HUES48 (cell line): ENCODE results near the gene EFEMP1.
A peak's percentile ranks its signal among the peaks of the same experiment; 100 is the strongest.

Experiments
- H3K27ac ChIP-seq: one replicate; pipeline ENCODE4 v1.7.0; 2013; ENCODE audit warnings: low read depth, low read length, inconsistent platforms
- H3K27me3 ChIP-seq: 2 replicates; pipeline ENCODE4 v1.6.1; 2013; ENCODE audit warnings: mild to moderate bottlenecking, low read length; ENCODE audit not compliant: control insufficient read depth, insufficient read depth
- H3K36me3 ChIP-seq: 2 replicates; pipeline ENCODE4 v1.6.1; 2013; ENCODE audit warnings: low read length; ENCODE audit not compliant: control insufficient read depth, insufficient read depth
- H3K4me1 ChIP-seq: 2 replicates; pipeline ENCODE4 v1.6.1; 2013; ENCODE audit warnings: mild to moderate bottlenecking, low read length; ENCODE audit not compliant: control insufficient read depth, insufficient read depth
- H3K4me3 ChIP-seq: 2 replicates; pipeline ENCODE4 v1.5.1; 2013; ENCODE audit warnings: mild to moderate bottlenecking, low read depth, low read length
- H3K9ac ChIP-seq: 2 replicates; pipeline ENCODE4 v1.6.1; 2013; ENCODE audit warnings: mild to moderate bottlenecking, low read depth, low read length, moderate library complexity
- H3K9me3 ChIP-seq: 2 replicates; pipeline ENCODE4 v1.6.1; 2013; ENCODE audit warnings: low read length; ENCODE audit not compliant: control insufficient read depth, insufficient read depth

EFEMP1 gene, protein sequence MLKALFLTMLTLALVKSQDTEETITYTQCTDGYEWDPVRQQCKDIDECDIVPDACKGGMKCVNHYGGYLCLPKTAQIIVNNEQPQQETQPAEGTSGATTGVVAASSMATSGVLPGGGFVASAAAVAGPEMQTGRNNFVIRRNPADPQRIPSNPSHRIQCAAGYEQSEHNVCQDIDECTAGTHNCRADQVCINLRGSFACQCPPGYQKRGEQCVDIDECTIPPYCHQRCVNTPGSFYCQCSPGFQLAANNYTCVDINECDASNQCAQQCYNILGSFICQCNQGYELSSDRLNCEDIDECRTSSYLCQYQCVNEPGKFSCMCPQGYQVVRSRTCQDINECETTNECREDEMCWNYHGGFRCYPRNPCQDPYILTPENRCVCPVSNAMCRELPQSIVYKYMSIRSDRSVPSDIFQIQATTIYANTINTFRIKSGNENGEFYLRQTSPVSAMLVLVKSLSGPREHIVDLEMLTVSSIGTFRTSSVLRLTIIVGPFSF

DNA sequence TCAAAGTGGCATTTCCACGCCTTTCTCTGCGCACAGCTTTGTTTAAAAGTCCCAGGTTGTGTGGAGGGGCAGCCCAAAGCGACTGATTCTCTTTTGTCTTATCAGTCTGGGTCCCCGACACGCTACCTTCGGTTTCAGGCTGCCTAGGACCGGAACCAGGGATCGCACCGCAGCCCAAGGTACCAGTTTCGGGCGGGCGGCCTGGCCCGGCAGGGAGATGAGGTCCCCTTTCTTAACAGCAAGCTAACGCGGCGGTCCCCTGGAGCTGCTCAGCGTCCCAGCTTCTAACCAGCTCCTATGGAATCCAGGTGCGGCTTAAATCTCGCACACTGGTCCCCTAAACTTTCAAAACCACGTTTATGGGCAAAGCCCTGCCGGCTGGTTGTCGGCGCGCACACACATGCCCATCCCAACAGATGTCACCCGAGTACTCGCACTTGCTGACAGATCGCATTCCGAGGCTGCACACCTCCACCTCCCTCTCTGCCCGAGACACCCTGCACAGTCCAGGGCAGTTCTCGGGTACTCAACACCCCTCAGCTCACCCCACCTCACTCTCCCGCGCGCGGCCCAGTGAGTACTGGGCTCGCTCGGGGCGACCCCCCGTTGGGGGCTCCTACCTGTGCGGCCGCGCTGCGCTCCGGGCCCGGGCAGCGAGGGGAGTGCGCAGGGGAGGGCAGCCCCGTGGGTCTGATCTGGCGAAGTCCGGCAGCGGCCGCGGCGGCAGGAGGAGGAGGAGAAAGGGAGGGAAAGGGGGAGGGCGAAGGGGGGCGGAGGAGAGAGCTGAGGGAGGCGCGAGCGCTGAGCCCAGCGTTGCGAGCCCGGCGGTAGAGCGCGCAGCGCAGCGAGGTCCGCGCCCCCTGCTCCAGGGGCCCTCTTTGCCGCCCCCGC is at the start of gene EFEMP1:
TSS of gene EFEMP1 (minus strand) at position 692 of the 891 bp plus-strand sequence. CDS start 1,342 bp downstream, outside the sequence.
- Histone ChIP-seq H3K27ac (no peak within 1 kb of the TSS), H3K4me1 (peaks cover 21% of the 10 kb centered on the region; the same call in 1 of the 2 replicates), H3K4me3 (peak within 1 kb of the TSS; percentile 76), H3K27me3 (peaks cover 43% of the 10 kb centered on the region), H3K36me3 (no peaks in the 10 kb centered on the region), H3K9ac (peak within 1 kb of the TSS; percentile 34), H3K9me3 (no peaks in the 10 kb centered on the region)

DNA sequence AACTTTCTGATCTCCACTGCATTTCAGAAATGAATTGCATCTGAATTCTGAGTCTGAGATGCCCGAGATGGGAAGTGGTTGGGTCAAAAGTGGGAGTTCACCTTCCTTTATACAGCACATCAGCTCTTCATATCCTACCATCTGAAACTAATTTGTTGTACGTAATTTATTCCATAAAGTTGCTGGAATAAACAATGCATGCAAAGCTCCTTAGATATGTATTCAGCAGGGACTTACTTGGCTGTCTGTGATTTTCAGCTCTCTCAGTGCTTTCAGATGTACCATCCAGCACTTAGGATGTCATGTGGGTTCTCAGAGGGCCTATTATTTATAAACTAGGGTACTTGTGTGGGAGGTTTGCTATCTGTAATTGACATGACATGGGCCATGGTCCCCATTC is 46.9 kb upstream of the EFEMP1 start:
- Histone ChIP-seq H3K4me3 (no peak overlapping the region), H3K4me1 (no peaks in the 10 kb centered on the region), H3K9me3 (no peaks in the 10 kb centered on the region), H3K27ac (no peak overlapping the region), H3K27me3 (no peaks in the 10 kb centered on the region), H3K36me3 (no peaks in the 10 kb centered on the region), H3K9ac (no peak overlapping the region)

DNA sequence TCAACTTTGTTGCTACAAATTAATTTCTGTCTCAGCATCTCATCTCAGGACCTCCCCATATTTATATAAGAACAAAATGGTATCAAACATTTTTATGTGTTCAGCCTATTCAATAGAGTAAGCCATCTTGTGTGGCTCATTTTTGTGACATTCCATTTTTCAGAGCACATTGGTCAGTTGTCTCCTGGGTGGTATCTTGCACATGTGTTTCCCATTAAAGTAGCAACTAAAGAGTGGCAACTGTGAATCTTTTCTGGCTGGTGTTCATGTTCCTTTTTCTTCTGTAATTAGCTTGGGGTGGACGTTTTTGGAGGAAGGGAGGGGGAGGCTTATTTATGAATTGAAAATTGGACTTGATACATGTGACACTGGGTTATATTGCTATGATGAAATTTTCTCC is 45.4 kb upstream of the EFEMP1 start:
- H3K4me3 ChIP-seq, result no peak overlapping the region
- no peaks in the 10 kb centered on the region for H3K27me3 ChIP-seq
- no peaks in the 10 kb centered on the region for H3K36me3 ChIP-seq
- H3K9ac ChIP-seq, result no peak overlapping the region
- H3K4me1 ChIP-seq, result no peaks in the 10 kb centered on the region
- no peak overlapping the region for H3K27ac ChIP-seq
- H3K9me3 ChIP-seq, result no peaks in the 10 kb centered on the region

DNA sequence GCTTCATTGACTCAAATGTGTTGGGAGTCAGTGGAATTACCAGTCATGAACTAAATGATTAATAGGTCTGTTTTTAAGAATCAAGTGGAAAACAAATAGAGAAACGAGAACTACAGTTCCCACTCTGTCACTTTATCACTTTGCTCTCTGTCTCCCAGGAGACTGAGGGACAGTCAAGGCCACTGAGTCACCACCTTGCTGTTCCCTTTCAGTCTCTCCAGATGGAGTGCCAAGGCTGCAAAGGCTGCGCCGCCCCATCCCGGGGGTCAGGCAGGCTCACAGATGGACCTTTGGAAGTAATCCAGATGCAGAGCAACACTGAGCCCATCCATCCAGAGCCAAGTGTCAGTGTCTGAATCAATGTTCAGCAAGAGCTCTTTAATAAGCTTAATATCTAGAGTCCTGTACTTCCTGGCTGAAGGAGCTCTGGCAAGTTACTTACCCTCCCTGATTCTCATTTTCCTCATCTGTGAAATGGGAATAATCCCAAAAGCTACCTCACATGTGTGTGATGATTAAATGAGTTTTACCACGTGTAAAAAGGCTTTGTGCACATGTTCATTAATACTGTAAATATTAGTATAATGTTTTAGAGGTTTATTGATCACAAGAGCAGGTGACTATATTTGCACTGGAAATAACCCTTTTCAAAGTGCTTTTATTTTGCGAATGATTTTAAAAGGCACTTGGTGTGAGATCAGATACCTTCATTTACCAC is 43.0 kb upstream of the EFEMP1 start:
- Histone ChIP-seq H3K36me3 (no peaks in the 10 kb centered on the region), H3K27ac (no peak overlapping the region), H3K4me1 (no peaks in the 10 kb centered on the region), H3K9me3 (no peaks in the 10 kb centered on the region), H3K27me3 (no peaks in the 10 kb centered on the region), H3K9ac (no peak overlapping the region), H3K4me3 (no peak overlapping the region)

DNA sequence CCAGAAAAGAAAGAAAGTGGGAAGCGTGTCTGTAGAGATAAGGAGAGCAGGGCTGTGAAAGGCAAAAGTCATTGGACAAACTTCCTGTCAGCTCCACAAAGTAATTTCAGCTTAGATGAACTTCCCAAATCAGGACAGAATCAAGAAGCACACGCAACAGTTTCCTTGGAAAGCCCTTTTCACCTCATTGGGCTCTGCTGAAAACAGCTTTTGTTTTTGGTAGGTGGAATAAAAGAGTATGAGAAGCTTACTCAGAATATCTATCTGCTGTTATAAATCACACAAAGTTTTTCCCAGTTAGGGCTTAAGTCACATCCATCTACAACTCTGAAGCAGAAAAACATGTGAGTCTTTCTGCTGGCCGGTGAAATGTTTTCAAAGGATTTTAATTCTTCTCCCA is 42.4 kb upstream of the EFEMP1 start:
- Histone ChIP-seq H3K27ac (no peak overlapping the region), H3K27me3 (no peaks in the 10 kb centered on the region), H3K4me1 (no peaks in the 10 kb centered on the region), H3K4me3 (no peak overlapping the region), H3K9ac (no peak overlapping the region), H3K9me3 (no peaks in the 10 kb centered on the region), H3K36me3 (no peaks in the 10 kb centered on the region)

DNA sequence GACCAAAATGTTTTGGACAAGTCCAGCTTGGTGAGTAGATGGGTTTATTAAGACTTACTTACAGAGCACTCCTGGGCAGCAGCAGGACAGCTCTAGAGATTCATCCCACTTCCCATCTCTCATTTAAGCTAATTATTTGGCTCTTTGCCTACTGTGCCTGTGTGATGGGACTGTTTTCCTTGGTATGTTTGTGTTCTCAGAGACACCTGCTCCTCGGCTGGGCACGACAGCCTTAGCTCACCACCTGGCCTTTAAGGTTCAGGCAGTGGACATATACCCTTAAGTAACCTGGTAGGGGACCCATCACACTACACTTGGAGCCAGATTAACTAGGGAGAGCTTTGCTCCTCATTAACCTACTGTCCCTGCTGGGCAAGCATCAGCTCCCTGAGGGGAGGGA is 41.7 kb upstream of the EFEMP1 start:
- Histone ChIP-seq H3K27ac (no peak overlapping the region), H3K4me3 (no peak overlapping the region), H3K36me3 (no peaks in the 10 kb centered on the region), H3K9ac (no peak overlapping the region), H3K4me1 (no peaks in the 10 kb centered on the region), H3K9me3 (no peaks in the 10 kb centered on the region), H3K27me3 (no peaks in the 10 kb centered on the region)

DNA sequence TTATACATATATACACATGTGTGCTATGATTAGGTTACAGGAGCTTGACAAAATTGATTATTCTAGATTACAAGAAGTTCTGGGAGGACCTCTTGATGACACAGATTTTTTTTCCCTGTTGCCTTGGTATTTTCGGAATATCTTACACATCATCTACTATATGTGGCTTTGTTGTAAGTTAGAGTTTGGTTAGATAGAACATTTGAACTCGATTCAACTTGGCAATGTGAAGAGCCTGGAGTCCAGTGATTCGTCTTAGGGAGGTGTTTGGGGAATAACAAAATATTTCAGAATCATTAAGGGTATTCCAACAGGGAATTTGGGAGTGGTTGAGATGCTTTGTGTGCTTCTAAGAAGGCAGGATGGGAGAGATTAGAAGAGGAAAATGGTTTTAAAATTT is 39.3 kb upstream of the EFEMP1 start:
- no peaks in the 10 kb centered on the region for H3K36me3 ChIP-seq
- H3K4me1 ChIP-seq, result no peaks in the 10 kb centered on the region
- H3K4me3 ChIP-seq, result no peak overlapping the region
- no peaks in the 10 kb centered on the region for H3K9me3 ChIP-seq
- H3K9ac ChIP-seq, result no peak overlapping the region
- no peak overlapping the region for H3K27ac ChIP-seq
- no peaks in the 10 kb centered on the region for H3K27me3 ChIP-seq

DNA sequence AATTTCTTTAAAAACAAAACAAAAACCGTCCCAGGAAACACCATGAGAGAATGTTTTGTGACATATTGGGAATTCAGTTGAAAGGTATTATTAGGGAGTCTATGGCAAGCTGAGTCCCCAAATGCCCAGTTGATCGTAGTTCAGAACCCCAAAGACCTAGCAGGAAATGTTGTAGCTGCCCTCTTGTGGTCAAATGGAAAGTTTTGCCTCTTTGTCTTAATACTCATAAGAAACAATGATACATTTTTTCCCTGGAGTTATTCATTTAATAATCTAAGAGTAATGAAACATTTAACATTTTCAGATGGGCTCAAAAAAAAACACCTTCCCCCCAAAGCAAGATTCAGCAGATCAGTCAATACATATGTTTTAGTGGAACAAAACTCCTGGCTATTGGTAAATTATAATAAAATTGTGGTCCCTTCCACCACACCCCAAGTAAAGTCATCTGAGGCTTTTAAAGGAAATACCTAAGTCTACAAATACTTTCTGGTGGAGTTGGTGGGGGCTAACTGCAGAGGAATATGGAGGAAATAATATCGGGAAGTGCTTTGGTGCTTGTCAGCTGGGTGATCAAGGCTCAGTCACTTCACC is 37.8 kb upstream of the EFEMP1 start:
- no peaks in the 10 kb centered on the region for H3K27me3 ChIP-seq
- no peaks in the 10 kb centered on the region for H3K4me1 ChIP-seq
- no peaks in the 10 kb centered on the region for H3K36me3 ChIP-seq
- no peak overlapping the region for H3K4me3 ChIP-seq
- H3K9ac ChIP-seq, result no peak overlapping the region
- H3K9me3 ChIP-seq, result no peaks in the 10 kb centered on the region
- H3K27ac ChIP-seq, result no peak overlapping the region

DNA sequence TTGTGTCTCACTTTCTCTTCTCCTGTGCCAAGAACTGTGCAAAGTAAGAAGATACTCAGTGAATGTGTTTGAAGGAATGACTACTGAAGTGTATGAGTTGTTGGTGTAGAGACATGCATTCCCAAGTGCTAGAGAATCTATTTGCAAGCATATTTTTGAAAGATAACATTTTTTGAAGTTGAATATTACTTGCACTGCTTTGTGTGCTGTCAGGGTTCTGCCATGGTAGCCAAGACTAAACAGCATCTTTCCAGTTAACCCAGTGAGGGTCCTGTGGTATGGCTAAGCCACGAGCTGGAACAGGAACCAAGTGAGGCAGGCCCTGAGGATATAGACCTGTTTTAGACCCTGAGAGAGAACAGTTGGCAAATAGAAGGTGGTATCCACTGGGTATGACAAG is 35.2 kb upstream of the EFEMP1 start:
- Histone ChIP-seq H3K4me1 (no peaks in the 10 kb centered on the region), H3K4me3 (no peak overlapping the region), H3K27me3 (no peaks in the 10 kb centered on the region), H3K36me3 (no peaks in the 10 kb centered on the region), H3K9me3 (no peaks in the 10 kb centered on the region), H3K9ac (no peak overlapping the region), H3K27ac (no peak overlapping the region)

DNA sequence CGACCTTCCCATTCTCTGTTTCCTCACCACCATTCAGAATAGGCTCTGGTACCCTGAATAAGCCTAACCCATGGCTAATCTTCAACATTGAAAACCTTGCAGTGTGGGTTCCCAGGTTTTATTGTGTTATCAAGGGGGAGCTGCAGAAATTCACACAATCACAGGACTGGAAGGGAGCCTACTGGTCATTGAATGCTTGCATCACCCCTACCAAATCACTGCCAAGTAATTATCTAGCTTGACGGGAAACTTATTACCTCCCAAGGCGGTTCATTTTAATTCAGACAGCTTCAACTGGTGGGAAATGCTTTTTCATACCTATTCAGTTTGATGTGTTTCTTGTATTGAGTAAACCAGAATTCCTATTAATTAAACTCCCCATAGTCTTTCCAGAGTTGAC is 33.6 kb upstream of the EFEMP1 start:
- Histone ChIP-seq H3K4me1 (no peaks in the 10 kb centered on the region), H3K27me3 (no peaks in the 10 kb centered on the region), H3K9me3 (no peaks in the 10 kb centered on the region), H3K27ac (no peak overlapping the region), H3K9ac (no peak overlapping the region), H3K36me3 (no peaks in the 10 kb centered on the region), H3K4me3 (no peak overlapping the region)
